Spleen (tissue), 11 donors: Measurements from ENCODE around the gene NFIA. TPM values are rescaled to one million over a fixed set of nuclear protein-coding genes. Genes with fewer than 3 reads are reported as not detected.

Experiments used
- DNase-seq: peaks from one replicate; pipeline ENCODE4 v3.0.0-alpha.2; 2020
- H3K27ac ChIP-seq, 8 donors: fragments of 200-600 bp; sonication (generic) in 7 of 8; 1 replicate in 4 of 8; 2 replicates in 4 of 8; pipeline versions ENCODE4 v1.5.0 to v1.8.0; 2016 to 2021; ENCODE audit warnings: inconsistent platforms in 4 of 8, mild to moderate bottlenecking in 4 of 8, moderate library complexity in 1 of 8
- H3K27me3 ChIP-seq, 7 donors: fragments of 200-600 bp; sonication (generic) in 6 of 7; replicated peaks in 1 of 7; 1 replicate in 4 of 7; 2 replicates in 3 of 7; pipeline versions ENCODE4 v1.5.0 to v1.8.0; 2016 to 2021; ENCODE audit warnings: inconsistent platforms in 3 of 7, mild to moderate bottlenecking in 1 of 7
- H3K36me3 ChIP-seq, 6 donors: fragments of 200-600 bp; sonication (generic) in 5 of 6; 1 replicate in 4 of 6; 2 replicates in 2 of 6; pipeline versions ENCODE4 v1.5.0 to v1.8.0; 2016 to 2021; ENCODE audit warnings: inconsistent platforms in 2 of 6
- H3K4me1 ChIP-seq, 6 donors: fragments of 200-600 bp; sonication (generic) in 5 of 6; 1 replicate in 3 of 6; 2 replicates in 3 of 6; pipeline versions ENCODE4 v1.5.0 to v1.8.0; 2016 to 2021; ENCODE audit warnings: inconsistent platforms in 3 of 6
- H3K4me3 ChIP-seq, 8 donors: fragments of 200-600 bp; sonication (generic) in 7 of 8; 1 replicate in 4 of 8; 2 replicates in 4 of 8; pipeline versions ENCODE4 v1.5.0 to v1.8.0; 2016 to 2021; ENCODE audit warnings: inconsistent platforms in 4 of 8, mild to moderate bottlenecking in 4 of 8, moderate library complexity in 2 of 8
- H3K9me3 ChIP-seq, 8 donors: fragments of 200-600 bp; sonication (generic) in 7 of 8; 1 replicate in 4 of 8; 2 replicates in 4 of 8; pipeline versions ENCODE4 v1.5.0 to v1.8.0; 2016 to 2021; ENCODE audit warnings: inconsistent platforms in 4 of 8
- CTCF ChIP-seq, 11 experiments: fragments of 200-600 bp in 7 of 11; fragments of 450-650 bp in 4 of 11; sonication (generic) in 4 of 11; IDR thresholded peaks in 8 of 11; conservative IDR thresholded peaks in 3 of 11; 1 replicate in 7 of 11; 2 replicates in 4 of 11; pipeline versions ENCODE4 v1.4.0 to v1.8.0; 2016 to 2021; ENCODE audit warnings: antibody characterized with exemption in 11 of 11, inconsistent platforms in 4 of 11, mild to moderate bottlenecking in 1 of 11
- POLR2A ChIP-seq, 3 donors: fragments of 450-650 bp; IDR thresholded peaks; one replicate each; pipeline ENCODE4 v1.5.1; 2017; ENCODE audit warnings: antibody characterized with exemption in 3 of 3, mild to moderate bottlenecking in 1 of 3
- POLR2AphosphoS5 ChIP-seq, 3 donors: sonication (generic); formaldehyde crosslinking; IDR thresholded peaks; one replicate each; pipeline ENCODE4 v1.5.1; 2017; ENCODE audit warnings: antibody characterized with exemption in 3 of 3
- WGBS, 5 donors: extraction: QIAGEN DNeasy Blood & Tissue Kit in 3 of 5; methylation state at CpG; one replicate each; pipeline versions ENCODE4 v1.1.5 to v1.1.7; 2013 to 2018; 5-methylcytosine and 5-hydroxymethylcytosine counted together
- intact Hi-C: fragments of 100-400 bp; cut with DNase I; formaldehyde crosslinking; loops from one replicate; pipeline ENCODE4 v1.15.0; 2023; ENCODE audit warnings: low total_unique reads
- polyA plus RNA-seq, 3 donors: library from polyadenylated mRNA; stranded (reverse); fragments of 200-250 nt; gene quantifications; one replicate each; pipeline ENCODE4 v1.2.1, GENCODE V29; 2013
- total RNA-seq, 7 donors: library from RNA; depleted of rRNA in 3 of 7; stranded (reverse); fragments of >200 nt in 3 of 7; fragmentation: NEBNext Ultra II Directional in 4 of 7; extraction: Animal tissue kit (Norgen Biotek cat#: 25700) in 4 of 7; gene quantifications; one replicate each; pipeline versions ENCODE4 v1.1.0 to v1.2.1, GENCODE V29; 2016 to 2021
- donor health status: healthy with polysubstance abuse.
- donor health status: DM: no; HTN: no; CAD: no; lungs with moderate emphysema.
- donor health status: DM: no; HTN: no; CAD: no.
- donor health status: Bipolar disorder and iron deficiency.
- donor health status: healthy.
- donor health status: DM: no; HTN: no; CAD: no.
- donor health status: DM: yes; HTN: yes; CAD: no.

Gene NFIA
- total and polyA plus RNA-seq, 10 donors: 3.1 to 76.8 (median 35.5) TPM

GRCh38 chr1:61378494-61379180, 296.3 kb downstream of the NFIA start:
- intact Hi-C loops: no loop called here
- DNase-seq: no peak
- H3K36me3 ChIP-seq: peaks cover 0 to 9% (median 2%) of the 10 kb centered on the region in 6 donors
- H3K4me3 ChIP-seq: no peak overlapping the region
- no peaks in the 10 kb centered on the region for H3K27me3 ChIP-seq
- no peak overlapping the region for H3K27ac ChIP-seq
- no peaks in the 10 kb centered on the region for H3K4me1 ChIP-seq
- TF ChIP-seq POLR2A (IDR thresholded peaks at IDR 0.05): no peak
- TF ChIP-seq CTCF (IDR thresholded peaks at IDR 0.05 in 8 of 11, conservative IDR thresholded peaks at IDR 0.05 in 3 of 11): no peak
- no peak for TF ChIP-seq POLR2AphosphoS5 (IDR thresholded peaks at IDR 0.05)
- H3K9me3 ChIP-seq: no peaks in the 10 kb centered on the region
- WGBS, 5 donors: 76 to 90% (median 81%) methylated on average over 4 of the region's 4 CpGs

- 85 to 97% (median 86%) methylated on average over 2 of the region's 2 CpGs for WGBS, 5 donors
- intact Hi-C loops: no loop called here
- Histone ChIP-seq H3K27me3 (no peaks in the 10 kb centered on the region), H3K4me1 (no peaks in the 10 kb centered on the region), H3K9me3 (no peaks in the 10 kb centered on the region), H3K27ac (no peak overlapping the region), H3K4me3 (no peak overlapping the region), H3K36me3 (peaks cover 0 to 16% (median 2%) of the 10 kb centered on the region in 6 donors)
- no peak for DNase-seq
- TF ChIP-seq CTCF (IDR thresholded peaks at IDR 0.05 in 8 of 11, conservative IDR thresholded peaks at IDR 0.05 in 3 of 11) (no peak), POLR2AphosphoS5 (IDR thresholded peaks at IDR 0.05) (no peak), POLR2A (IDR thresholded peaks at IDR 0.05) (no peak)
Measured at GRCh38 chr1:61379693-61380092, 297.3 kb downstream of the NFIA start.

GRCh38 chr1:61380561-61380960, 298.2 kb downstream of the NFIA start:
- Histone ChIP-seq H3K27me3 (no peaks in the 10 kb centered on the region), H3K4me3 (no peak overlapping the region), H3K4me1 (no peaks in the 10 kb centered on the region), H3K36me3 (peaks cover 0 to 25% (median 2%) of the 10 kb centered on the region in 6 donors), H3K9me3 (no peaks in the 10 kb centered on the region), H3K27ac (no peak overlapping the region)
- intact Hi-C loops: no loop called here
- no peak for DNase-seq
- WGBS, 5 donors: 88 to 95% (median 93%) methylated on average over 3 of the region's 3 CpGs
- no peak for TF ChIP-seq POLR2A (IDR thresholded peaks at IDR 0.05)

- H3K27ac ChIP-seq: no peak overlapping the region
Measured at GRCh38 chr1:61386323-61386722, 304.0 kb downstream of the NFIA start.

More at GRCh38 chr1:61386323-61386722, 304.0 kb downstream of the NFIA start:
- no peaks in the 10 kb centered on the region for H3K27me3 ChIP-seq
- WGBS, 5 donors: 93 to 99% (median 96%) methylated on average over 3 of the region's 3 CpGs
- DNase-seq: no peak
- intact Hi-C loops: no loop called here
- peaks cover 0 to 12% (median 8%) of the 10 kb centered on the region in 8 donors for H3K9me3 ChIP-seq
- H3K4me1 ChIP-seq: no peaks in the 10 kb centered on the region
- TF ChIP-seq POLR2AphosphoS5 (IDR thresholded peaks at IDR 0.05) (no peak), CTCF (IDR thresholded peaks at IDR 0.05 in 8 of 11, conservative IDR thresholded peaks at IDR 0.05 in 3 of 11) (no peak), POLR2A (IDR thresholded peaks at IDR 0.05) (no peak)
- H3K36me3 ChIP-seq: peaks cover 0 to 57% (median 9%) of the 10 kb centered on the region in 6 donors
- H3K4me3 ChIP-seq: no peak overlapping the region
